A549 (cell line): Measurements from ENCODE around the gene SLBP.

Experiments used
- CEBPB ChIP-seq, 2 experiments: fragments of >200 bp in 1 of 2; sonication (Bioruptor Twin) in 1 of 2; formaldehyde crosslinking in 1 of 2; IDR thresholded peaks; 2 replicates each; pipeline ENCODE4 v1.6.1; 2012 to 2016
- CTCF ChIP-seq: fragments of >200 bp; sonication (Bioruptor Twin); formaldehyde crosslinking; IDR thresholded peaks from 3 replicates; pipeline ENCODE4 v1.5.1; 2016
- TF ChIP-seq, protein P1 (sequence below): IDR thresholded peaks from 2 replicates; pipeline ENCODE4 v1.6.1; 2012; ENCODE audit warnings: low read depth, borderline replicate concordance

DNA sequence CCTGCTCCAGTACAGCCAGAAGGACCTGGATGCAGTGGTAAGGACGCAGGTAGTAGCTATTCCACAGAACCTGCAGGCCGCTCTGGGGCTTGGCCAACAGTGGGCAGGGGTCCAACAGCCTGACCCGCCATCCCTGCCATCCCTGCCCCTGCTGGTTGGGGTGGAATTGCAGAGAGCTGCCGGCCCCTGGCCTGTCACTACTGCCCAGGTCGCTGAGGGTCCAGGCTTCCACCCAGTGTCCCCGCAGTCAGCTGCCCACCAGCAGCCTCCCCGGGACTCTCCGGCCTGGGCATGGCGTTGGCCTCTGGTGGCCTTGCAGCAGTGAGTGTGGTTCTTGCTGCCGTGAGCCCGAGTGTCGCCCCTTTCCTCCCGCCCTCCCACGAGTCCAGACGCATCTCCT is 25.5 kb upstream of the SLBP start:
- TF ChIP-seq CTCF, result no peak
- TF ChIP-seq, protein P1, sequence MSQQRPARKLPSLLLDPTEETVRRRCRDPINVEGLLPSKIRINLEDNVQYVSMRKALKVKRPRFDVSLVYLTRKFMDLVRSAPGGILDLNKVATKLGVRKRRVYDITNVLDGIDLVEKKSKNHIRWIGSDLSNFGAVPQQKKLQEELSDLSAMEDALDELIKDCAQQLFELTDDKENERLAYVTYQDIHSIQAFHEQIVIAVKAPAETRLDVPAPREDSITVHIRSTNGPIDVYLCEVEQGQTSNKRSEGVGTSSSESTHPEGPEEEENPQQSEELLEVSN, result no peak
- TF ChIP-seq CEBPB (IDR thresholded peaks at IDR 0.05), result no peak
